Activated effector memory CD4-positive, alpha-beta T cell treated with Interleukin-2 at 50 U/mL for 16 hours (primary cell): Measurements from ENCODE around the gene GCSAML.
"Not testable (repeated sequence)": the region's sequence is repeated elsewhere in the genome, so short reads cannot be mapped to it uniquely, and the experiment has no call there.

Experiments used
- DNase-seq: peaks from one replicate; pipeline ENCODE4 v3.0.0-alpha.2; 2020

Gene GCSAML

DNA sequence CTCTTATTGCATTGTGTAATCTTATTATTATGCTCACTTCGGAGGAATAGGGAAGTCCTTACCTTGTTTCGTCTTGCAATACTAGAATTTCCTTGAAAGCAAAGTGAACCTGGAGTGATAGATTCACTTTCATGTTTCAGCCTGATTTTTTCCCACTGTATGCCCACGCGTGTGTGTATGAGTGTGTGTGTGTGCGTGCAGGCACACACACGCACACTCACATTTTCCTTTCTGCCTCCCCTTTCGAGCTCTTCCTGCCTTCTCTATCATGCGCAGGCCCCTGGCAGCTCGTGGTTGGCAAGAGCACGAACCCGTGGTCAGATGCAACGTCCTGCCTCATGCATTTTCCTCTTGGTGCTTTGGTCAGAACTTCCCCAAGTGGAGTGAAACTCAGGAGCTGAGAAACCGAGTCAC lies at the start of gene GCSAML:
TSS of gene GCSAML (plus strand) at position 366 of the 414 bp plus-strand sequence. CDS start 58 bp downstream, outside the sequence.
- no peak for DNase-seq

DNA sequence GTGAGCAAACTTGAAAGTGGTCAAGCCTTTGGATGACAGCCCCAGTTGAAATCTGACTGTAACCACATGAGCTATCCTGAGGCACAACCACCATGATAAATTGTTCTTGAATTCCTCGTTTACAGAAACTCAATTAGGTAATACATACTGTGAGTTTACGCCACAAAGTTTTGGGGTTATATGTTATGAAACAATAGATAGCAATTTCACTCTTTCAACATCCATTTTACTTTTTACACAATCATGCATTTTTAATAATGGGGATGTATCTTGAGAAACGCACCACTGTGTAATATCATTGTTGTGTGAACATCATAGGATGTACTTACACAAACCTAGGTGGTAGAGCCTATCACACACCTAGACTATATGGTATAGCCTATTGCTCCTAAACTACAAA lies 48.1 kb upstream of the GCSAML start:
- DNase-seq: no peak

DNA sequence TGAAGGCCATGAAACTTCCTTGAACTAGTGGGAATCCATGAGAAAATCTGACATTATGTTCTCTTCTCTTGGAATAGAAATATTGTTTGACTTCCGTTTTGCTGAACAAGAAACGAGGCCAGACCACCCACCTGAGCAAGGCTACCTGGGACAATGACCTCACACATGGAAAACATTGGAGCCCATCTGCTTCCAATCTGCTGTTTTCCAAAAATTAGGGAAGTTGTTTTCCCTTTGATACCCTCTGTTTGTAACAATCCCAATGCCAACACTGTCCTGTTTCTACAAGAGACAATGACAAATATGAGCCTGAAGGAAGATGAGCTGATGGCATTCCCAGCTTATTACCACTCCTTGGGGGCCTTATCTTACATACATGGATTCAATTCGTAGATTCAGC lies 42.1 kb upstream of the GCSAML start:
- no peak for DNase-seq

DNA sequence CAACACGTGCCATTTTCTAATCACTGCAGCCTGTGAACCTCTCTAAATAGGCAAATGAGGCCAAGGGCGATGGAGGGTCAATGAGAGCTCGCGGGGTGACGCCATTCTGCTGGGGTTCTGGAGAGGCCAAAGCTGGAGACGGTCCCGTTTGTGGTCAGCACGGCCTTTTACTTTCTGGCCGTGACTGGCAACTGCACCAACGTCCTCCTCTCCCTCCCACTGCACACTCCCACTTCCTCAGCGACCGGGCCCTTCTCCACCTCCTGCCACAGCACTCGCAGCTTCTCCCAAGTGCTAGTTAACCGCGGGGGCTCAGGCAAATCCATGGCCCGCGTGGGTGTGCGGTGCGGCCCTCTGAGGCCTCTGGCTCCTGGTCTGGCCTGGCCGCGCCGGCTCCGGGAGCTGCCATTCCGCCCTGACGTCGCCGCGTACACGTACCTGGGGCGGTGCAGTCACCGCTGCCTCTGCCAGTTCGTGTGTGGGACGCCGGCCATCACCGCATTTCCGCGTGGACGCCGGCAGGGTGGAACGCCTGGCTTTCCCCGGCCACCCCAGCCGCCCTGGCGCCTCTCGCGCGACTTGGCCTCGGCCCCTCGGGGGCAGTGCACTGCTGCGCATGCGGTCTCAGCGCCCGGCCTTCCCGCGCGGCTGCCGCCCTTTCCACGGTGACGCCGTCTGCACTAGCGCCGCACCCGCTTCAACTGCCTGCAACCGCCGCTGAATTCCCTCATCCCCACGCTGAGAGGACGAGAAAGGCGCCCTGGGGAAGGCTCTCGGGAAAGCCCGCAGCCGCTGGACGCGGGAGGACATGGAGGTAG lies 30.9 kb upstream of the GCSAML start:
- DNase-seq: no peak

DNA sequence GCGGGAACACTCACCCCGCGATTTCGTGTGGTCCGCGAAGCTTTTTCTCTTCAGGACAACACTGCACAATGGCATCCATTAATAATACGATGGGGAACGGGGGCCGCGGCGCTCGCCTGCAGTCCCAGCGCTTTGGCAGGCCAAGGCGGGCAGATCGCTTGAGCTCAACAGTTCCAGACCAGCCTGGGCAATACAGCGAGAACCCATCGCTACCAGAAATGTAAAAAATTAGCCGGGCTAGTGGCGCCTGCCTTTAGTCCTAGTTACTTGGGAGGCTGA lies 30.4 kb upstream of the GCSAML start:
- DNase-seq: no peak

DNA sequence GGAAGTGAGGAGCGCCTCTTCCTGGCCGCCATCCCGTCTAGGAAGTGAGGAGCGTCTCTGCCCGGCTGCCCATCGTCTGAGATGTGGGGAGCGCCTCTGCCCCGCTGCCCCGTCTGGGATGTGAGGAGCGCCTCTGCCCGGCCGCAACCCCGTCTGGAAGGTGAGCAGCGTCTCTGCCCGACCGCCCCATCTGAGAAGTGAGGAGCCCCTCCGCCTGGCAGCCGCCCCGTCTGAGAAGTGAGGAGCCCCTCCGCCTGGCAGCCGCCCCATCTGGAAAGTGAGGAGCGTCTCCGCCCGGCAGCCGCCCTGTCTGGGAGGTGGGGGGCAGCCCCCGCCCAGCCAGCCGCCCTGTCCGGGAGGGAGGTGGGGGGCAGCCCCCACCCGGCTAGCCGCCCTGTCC lies 27.0 kb upstream of the GCSAML start:
- DNase-seq: not testable (repeated sequence)

DNA sequence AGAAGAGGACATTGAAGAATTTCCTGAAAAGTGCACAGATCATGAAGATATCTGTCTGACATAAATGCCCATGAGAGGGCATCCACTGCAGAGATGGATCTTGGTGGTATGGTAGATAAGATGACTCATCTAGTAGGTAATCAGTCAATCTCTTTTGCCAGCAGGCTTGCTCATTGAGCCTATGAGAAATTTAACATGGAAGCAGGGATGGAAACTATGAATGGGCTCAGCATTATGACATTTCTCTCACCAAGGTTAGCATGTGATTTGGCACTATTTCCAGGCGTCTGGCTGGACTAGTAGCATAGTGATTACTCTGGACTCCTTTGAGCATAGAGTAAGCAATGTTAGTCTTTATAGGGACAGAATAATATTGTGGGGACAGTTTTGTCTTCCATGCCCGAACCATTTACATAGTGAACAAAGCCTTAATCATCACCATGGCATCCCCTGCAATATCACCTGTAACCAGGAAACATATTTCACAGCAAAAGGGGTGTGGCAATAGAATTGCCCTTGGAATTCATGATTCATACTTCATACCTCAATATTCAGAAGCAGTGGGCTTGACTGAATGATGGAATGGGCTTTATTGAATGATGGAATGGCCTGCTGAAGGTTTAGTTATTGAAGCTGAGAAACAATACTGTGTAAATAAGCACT lies 20.0 kb upstream of the GCSAML start:
- no peak for DNase-seq

DNA sequence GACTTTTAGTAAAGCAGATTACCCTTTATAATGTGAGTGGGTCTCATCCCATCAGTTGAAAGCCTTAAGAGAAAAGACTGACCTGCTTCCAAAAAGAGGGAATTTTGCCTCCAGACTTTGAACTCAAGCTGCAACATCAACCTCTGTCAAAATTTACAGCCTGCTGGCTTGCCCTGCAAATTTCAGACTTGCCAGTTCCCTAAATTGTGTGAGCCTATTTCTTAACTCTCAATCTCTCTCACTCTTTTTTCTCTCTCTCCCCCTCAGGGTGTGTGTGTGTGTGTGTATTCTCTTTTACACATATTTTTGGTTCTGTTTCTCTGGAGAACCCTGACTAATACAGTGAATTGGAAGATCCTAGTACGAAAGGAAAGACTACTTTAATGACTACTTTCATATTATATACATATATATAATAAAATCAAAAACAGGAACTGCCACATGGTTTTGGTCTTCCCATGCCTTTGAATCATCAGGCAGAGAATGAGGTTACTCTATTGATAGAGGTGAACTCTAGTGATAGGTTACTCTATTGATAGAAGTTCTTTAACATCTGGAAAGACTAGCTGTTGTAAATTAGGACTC lies 19.1 kb upstream of the GCSAML start:
- no peak for DNase-seq

DNA sequence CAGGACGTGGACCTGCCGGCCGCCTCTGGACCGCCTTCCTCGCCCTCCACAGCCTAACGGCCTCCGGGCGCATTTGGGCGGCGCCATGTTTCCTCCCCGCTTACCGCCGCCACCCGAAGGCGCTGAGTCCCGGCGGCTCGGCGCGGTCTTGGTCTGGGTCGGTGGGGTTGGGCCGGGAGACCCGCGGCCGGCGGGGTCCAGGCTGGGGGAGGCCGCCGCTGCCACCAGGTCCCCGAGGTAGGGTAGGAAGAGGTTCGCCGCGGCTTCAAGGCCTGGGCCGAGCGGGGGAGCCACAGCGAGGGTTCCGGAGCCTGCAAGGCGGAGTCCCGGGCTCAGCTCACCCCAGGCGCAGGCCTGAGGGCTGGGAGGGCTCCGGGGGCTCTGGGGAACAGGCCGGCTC lies 18.1 kb upstream of the GCSAML start:
- no peak for DNase-seq

DNA sequence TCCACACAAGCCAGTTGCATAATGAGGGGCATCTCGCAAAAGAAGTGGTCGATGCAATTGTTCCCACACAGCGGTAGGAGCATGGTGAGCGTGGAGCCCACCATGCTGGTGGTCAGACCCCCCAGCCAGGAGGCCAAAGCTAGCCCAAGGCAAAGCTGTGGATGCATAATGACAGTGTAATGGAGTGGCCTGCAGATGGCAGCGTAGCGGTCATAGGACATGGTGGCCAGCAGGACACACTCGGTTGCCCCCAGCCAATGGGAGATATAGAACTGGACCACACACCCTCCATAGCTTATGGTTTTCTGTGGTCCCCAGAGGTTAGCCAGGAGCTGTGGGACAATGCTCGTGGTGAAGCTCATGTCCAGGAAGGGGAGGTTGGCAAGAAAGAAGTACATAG lies 17.0 kb upstream of the GCSAML start:
- no peak for DNase-seq

DNA sequence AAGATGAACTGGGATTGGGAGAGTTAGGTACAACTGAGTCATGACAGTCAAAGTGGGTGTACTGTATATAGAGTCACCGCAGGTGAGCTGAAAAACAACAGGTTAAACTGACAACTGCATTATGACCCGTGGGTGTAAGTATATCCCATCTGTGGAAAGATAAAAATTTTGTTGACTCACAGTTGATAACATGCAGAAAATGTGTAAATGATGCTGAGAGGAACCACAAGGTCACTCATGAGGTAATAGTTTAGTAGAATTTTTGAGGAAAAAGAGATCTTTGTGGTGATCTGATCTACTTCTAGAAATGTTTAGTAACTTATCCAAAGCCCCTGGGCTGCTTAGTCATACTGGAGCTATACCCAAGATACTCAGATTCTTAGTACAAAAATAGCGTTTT lies 13.5 kb upstream of the GCSAML start:
- DNase-seq: no peak

DNA sequence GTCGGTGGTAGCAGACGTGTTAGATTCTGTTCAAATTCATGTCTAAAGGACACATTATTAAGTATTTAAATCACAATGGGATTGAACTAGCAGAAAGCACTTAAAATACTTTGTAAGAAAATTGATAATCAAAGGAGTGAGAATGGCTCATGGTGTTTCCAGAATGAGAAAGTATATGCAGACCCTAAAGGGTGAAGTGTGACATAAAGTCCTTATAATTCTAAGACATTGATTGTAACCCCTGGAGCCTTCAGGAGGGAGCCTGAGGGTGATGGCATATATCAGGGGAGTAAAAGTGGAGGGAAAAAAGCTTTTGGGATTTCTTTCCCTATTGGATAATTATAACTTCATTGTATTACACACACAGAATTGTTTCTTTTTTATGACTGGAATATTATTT lies 12.6 kb upstream of the GCSAML start, which contains the start of gene OR2C3:
TSS of gene OR2C3 (minus strand) at position 101 of the 400 bp plus-strand sequence. CDS start 3,929 bp downstream, outside the sequence.
- no peak for DNase-seq

DNA sequence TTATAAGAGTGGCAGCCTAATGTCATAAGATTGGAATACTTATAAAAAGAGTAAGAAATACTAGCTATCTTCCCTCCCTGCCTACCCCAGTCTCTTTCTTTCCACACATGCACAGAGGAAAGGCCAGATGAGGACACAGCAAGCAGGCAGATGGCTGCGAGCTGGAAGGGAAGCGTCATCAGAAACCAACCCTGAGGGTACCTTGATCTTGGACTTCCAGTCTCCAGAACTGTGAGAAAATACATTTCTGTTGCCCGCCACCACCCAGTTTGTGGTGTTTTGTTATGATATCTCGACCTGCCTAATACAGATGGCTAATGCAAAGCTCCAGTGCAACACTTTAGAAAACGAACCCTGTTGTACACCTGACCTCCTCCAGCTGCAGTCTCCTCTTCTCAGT lies 10.4 kb upstream of the GCSAML start:
- DNase-seq: no peak

DNA sequence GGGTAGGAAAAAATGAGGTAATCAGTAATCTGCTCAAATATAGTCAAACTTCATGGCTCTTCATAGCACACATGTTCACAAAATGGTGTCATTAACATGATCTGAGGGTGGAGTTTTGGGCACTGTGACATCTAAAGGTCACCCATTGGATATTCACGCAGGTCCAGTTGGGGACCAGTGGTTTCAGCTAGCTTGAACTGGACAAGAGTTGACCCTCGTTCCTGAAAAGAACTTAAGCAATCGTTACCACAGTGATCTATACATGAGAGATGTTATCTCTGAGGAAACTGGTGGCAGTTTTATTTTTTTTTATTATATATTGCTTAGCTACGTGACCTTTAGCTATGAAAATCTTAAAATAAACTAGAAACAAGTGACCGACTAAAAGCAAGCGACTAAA lies 9.7 kb upstream of the GCSAML start:
- no peak for DNase-seq

DNA sequence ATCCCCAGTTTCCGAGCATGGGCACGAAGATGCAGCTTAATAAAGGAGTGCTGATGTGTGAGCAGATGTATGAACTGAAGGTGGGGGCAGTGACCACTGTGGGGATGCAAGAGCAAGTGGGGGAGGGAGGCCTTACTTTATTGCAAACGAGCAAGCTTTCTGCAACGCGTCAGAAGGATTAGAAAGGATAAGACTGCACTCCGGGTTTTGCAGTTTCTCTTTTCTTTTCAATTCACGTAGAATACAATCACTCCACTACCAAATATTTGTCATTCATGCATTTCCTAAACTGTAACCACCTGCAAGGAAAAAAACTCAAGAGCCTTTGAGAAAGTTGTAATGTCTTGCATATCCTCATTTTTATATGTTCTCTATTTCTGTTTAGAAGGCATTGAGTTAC lies 8.4 kb upstream of the GCSAML start:
- no peak for DNase-seq

DNA sequence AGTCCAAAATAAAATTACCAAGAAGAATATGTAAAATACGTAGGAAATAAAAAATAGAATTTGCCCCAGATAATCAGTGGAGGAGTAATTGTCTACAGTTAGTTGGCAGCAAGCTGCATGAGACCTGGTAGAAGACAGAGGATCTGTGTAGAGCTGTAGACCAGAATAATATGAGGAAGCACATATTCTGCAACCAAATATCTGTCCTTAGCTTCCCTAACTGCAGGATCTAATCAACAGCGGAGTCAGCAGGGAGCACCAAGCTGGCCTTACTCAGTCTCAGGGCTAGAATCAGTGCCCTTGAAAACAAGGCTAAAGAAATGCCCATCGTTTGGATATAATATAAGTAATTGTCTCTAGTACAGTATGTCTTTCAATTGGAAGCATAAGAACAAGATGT lies 6.1 kb upstream of the GCSAML start:
- no peak for DNase-seq

DNA sequence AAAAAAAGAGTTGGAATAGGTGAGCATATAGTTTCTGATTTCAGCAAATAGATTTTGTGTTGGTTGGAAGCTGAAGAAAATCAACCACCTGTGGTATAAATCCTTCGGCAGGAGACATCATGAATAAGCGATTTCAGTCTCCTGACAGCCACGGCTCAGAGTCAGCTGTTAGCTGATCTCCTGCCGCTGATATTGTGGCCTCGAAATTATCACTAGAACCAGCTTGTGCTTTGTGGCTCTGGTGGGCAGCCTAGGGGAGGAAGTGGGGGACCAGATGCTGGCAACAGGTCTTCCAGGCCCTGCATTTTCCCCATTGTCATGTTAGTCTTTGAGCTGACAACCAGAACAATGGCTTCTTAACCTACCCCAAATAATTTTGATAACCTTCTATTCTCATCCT lies 842 bp upstream of the GCSAML start:
- DNase-seq: no peak

DNA sequence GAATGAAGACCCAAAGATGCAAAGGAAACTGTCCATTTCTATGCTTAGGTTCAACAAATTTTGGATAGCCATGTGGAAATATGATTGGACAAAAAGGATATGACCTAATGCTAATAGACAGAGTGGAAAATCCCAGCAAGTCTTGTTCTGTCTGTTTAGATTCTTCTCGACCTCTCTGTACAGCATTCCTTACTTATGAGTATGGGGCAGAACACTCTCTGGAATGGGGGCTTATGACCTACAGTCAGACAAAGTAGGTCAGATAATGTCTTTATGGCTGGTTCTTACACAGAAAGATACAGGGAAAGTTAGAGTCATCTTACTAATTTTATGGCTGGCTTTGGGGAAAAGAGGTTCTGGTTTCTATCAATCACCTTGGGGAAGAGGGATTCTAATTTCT lies 2.8 kb downstream of the GCSAML start:
- DNase-seq: no peak

DNA sequence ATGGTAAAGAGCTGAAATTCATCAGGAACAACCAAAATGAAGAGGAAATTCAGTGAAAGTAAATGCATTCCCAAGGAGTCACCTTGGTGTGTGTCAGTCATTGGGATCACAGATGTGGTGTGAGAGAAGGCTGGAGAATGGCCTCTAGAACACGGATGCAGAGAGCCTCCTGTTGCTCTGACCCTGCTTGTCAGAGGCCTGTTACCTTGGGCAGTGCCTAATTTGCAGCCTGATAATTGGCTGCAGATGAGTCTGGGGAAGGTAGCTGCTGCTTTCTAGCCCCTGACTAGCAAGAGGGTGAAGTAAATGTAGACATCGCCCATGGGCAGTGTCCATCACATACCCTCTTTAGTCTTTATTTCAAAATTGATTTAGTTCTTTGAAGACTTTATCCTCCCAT lies 3.3 kb downstream of the GCSAML start:
- DNase-seq: no peak

DNA sequence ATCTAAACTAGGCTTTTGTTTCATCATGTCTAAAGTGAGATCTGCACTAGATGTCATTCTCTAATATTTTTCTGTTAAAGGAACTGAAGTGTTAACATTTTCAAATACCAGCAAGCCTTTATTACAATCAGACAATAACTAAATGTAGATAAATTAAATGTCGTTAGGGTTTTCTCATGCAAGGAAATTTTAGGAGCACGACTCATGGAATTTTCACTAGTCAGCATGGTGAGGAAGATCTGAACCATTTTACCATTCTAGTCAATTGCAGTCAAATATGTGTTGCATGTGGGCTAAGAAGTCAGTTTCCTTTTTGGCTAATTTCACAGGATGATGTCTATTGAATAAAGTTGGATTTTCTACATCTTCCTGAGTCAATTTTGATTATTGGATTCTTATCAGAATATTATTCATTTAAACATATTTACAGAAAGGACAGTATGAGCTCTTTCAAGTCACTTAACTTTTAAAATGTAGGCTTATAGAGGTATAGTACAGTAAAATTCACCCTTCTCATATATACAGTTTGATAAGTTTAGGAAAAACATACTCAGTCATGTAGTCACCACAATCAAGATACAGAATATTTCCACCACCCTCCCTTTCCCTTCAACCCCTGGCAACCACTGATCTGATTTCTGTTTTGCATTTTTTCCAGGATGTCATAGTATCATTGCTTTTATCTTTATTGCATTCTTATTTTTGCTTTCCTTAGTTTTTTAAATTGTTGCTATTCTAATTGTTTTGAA lies 9.2 kb downstream of the GCSAML start:
- no peak for DNase-seq

DNA sequence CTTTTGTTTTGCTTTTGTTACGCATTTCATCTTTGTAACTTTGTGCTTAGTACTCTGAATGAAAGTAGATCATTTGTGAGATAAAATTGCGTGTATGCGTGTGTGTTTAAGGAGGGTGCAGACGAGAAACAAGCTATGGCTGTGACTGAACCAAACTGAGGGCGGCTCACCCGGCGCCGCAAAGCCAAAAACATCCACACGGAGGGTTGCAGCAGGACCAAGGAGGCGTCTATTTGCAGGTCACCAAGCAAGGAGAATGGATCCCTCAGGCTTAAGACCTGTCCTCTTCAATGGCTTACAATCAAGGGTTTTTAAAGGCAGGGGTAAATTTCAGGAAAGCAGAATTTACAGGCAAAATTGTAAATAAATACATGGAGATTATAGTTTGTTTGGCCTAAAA lies 12.8 kb downstream of the GCSAML start:
- DNase-seq: no peak

DNA sequence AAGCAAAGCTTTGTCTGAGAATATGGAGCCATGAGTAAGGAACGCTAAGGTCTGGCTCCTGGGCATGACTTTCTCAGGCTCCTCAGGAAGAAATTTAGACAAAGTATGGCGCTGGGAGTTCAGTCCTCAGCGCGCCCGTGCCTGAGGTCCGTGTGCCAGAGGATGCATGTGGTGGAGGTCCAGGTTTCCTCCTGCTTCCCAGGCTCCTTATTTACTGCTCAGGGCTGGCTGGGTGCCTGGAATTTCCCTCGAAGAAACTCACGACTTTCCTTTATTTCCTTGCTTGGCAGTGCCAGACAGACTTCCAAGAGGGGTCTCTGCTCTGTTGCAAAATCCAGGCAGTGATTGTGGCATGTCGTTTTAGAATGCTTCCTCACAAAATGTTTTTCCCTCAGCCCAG lies 13.3 kb downstream of the GCSAML start:
- DNase-seq: no peak

DNA sequence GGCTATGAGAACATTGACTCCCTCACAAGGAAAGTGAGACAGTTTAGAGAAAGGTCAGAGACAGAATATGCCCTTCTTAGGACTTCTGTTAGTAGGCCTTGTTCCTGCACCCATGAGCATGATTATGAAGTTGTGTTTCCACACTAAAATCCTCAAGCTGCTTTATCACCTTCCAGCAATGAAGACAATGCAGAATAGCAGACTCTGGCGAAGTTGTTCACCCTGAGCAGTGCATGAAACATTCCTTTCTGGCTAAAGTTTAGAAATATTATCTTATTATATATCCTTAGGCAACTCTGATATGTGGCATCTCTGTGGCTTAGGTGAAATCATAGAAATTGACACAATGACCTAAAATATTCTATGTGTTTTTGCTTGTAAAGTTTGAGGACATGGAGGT lies 25.3 kb downstream of the GCSAML start:
- DNase-seq: no peak

DNA sequence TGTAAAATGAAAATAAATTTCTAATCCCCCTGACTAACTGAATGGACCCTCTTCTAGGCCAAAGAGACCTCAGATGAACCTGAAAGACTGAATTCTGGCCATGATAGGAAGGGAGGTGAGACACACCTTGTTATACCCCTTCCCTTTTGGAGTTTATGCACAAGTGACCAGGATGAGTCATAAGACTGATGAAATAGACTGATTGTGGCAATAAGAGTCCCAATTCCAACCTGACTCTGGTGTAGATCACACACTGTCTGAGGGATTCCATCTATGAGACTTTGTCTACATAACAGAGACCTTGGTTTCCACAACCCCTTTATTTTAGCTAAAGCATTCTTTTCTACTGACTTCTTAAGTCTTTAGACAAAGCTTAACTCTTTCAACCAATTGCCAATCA lies 25.7 kb downstream of the GCSAML start:
- DNase-seq: no peak
